ENCODE measurements around the gene TSPAN9. TPM values are rescaled to one million over a fixed set of nuclear protein-coding genes. Genes with fewer than 3 reads are reported as not detected.

The TSPAN9 gene
- total RNA-seq, 1 experiment from 2014 or later: 13.2 TPM

DNA sequence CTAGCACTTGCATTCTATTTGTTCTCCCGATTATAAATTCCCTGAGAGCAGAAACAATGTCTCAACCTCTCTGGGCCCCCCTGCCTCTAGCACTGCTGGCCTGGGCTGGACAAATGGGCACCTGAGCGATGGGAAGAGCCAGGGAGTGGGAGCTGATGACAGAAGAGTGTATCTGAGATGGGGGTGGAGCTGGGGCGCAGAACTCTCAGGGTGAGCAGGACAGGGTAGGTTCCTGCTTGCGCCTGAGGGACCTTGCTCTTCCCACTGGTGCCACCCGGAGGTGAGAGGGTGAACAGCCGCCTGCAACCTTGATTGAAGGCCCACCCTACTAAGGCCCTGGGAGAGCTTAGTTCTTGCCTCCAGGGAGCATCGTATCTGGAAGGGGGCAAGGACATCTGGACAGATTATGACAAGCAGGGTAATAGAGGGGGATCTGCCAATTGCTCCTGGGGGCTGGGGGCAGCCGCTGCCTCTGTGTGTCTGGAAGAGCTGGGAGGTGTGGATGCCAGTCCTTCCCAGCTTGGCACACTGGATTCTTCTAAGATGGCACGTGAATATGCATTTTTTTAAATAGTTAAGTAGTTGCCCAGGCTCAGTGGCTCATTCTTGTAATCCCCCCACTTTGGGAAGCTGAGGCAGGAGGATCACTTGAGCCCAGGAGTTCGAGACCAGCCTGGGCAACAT lies 43.0 kb upstream of the TSPAN9 start:
- peaks cover 3 to 13% of the 10 kb centered on the region in 2 experiments; a peak in 2 of 4 replicates for H3K36me3 ChIP-seq (ENCODE audit: control insufficient read depth in 1 of 2, insufficient read depth in 2 of 2, low read length in 2 of 2)
- peak; percentile 31 for DNase-seq (ENCODE audit: low read depth, low spot score)
- ChIA-PET CTCF (interaction anchor here (0.9 to 1.8 kb wide), 6 partner anchors 39 to 294 kb away, joined by 3 to 6 read pairs (median 4); no protein-coding TSS in a partner anchor), RAD21 (ENCODE audit: low non-redundant PET in 1 of 2, low total read pairs in 2 of 2, uncharacterized antibody in 2 of 2, unreplicated experiment in 2 of 2) (interaction anchor here (0.5 to 0.8 kb wide), 3 partner anchors 39 to 149 kb away, joined by 3 to 4 read pairs (median 3); no protein-coding TSS in a partner anchor), POLR2A (no interaction called here)
- BruUV-seq (replicated peaks): no TSS peak
- intact Hi-C loops (cut with micrococcal nuclease): loop anchor here (2.0 kb wide), 1 partner anchor 181 kb away; no protein-coding TSS in a partner anchor
- no peak overlapping the region; the same call in 1 of the 2 replicates for H3K27ac ChIP-seq (ENCODE audit: low read depth, low read length)
- ATAC-seq: peak; percentile 97
- TF ChIP-seq SIN3A (IDR thresholded peaks at IDR 0.05; ENCODE audit: low read depth) (no peak), EGR1 (IDR thresholded peaks at IDR 0.05; ENCODE audit: low read depth) (no peak), RAD21 (IDR thresholded peaks at IDR 0.05; ENCODE audit: low read depth) (peak; percentile 66)
- TF ChIP-seq, protein P1, sequence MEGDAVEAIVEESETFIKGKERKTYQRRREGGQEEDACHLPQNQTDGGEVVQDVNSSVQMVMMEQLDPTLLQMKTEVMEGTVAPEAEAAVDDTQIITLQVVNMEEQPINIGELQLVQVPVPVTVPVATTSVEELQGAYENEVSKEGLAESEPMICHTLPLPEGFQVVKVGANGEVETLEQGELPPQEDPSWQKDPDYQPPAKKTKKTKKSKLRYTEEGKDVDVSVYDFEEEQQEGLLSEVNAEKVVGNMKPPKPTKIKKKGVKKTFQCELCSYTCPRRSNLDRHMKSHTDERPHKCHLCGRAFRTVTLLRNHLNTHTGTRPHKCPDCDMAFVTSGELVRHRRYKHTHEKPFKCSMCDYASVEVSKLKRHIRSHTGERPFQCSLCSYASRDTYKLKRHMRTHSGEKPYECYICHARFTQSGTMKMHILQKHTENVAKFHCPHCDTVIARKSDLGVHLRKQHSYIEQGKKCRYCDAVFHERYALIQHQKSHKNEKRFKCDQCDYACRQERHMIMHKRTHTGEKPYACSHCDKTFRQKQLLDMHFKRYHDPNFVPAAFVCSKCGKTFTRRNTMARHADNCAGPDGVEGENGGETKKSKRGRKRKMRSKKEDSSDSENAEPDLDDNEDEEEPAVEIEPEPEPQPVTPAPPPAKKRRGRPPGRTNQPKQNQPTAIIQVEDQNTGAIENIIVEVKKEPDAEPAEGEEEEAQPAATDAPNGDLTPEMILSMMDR (IDR thresholded peaks at IDR 0.05 in 2 of 3, conservative IDR thresholded peaks at IDR 0.05 in 1 of 3; ENCODE audit: borderline replicate concordance in 1 of 3, insufficient read depth in 1 of 3, low read depth in 2 of 3, low read length in 2 of 3): peak; percentile 36 to 78 (median 75); a peak in 5 of 6 replicates
- no peak overlapping the region for H3K9ac ChIP-seq (ENCODE audit: low read length)
- H3K9me2 ChIP-seq (ENCODE audit: insufficient read depth): no peaks in the 10 kb centered on the region
- H3K9me3 ChIP-seq (ENCODE audit: control insufficient read depth in 1 of 2, insufficient read depth in 1 of 2, low read depth in 1 of 2, low read length in 2 of 2): no peaks in the 10 kb centered on the region
- no peaks in the 10 kb centered on the region for H3K79me2 ChIP-seq (ENCODE audit: insufficient read depth, low read length)
- no peak overlapping the region for H3K4me2 ChIP-seq (ENCODE audit: low read length)
- H3K4me1 ChIP-seq (ENCODE audit: control insufficient read depth in 1 of 2, insufficient read depth in 2 of 2, low read length in 2 of 2): peaks cover 0 to 4% of the 10 kb centered on the region in 2 experiments; a peak in 1 of 4 replicates
- no peaks in the 10 kb centered on the region for H3K27me3 ChIP-seq (ENCODE audit: insufficient read depth, low read length)
- no peak overlapping the region for H2AFZ ChIP-seq (ENCODE audit: low read depth, low read length, poor library complexity, severe bottlenecking)
- H3K4me3 ChIP-seq (replicated peaks in 1 of 2; ENCODE audit: low read depth in 1 of 2, low read length in 2 of 2): no peak overlapping the region
- H4K20me1 ChIP-seq (ENCODE audit: insufficient read depth): no peaks in the 10 kb centered on the region

DNA sequence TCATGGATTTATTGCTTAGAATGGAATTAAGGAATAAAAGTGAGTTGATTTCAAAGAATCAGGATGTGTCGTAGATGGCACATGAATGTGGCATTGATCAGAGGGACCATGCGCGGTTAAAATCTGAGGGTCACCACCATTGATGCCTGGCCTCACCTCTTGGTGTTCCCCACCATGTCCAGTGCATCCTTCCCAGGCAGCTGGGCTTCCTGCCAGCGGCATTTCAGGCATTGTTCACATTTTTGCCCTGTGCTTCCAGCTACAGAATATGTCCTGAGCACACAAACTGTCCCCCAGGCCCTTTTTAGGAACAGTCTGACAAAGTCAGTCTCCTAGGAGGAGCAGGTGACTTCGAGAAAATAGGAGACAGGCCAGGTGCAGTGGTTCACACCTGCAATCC lies 42.0 kb upstream of the TSPAN9 start:
- RAD21 ChIA-PET (ENCODE audit: low non-redundant PET in 1 of 2, low total read pairs in 2 of 2, uncharacterized antibody in 2 of 2, unreplicated experiment in 2 of 2): no interaction called here
- POLR2A ChIA-PET: no interaction called here
- Histone ChIP-seq H3K9me2 (ENCODE audit: insufficient read depth) (no peaks in the 10 kb centered on the region), H4K20me1 (ENCODE audit: insufficient read depth) (no peaks in the 10 kb centered on the region), H3K27me3 (ENCODE audit: insufficient read depth, low read length) (no peaks in the 10 kb centered on the region), H3K4me1 (ENCODE audit: control insufficient read depth in 1 of 2, insufficient read depth in 2 of 2, low read length in 2 of 2) (peaks cover 0 to 4% of the 10 kb centered on the region in 2 experiments; a peak in 1 of 4 replicates), H3K79me2 (ENCODE audit: insufficient read depth, low read length) (no peaks in the 10 kb centered on the region), H3K4me2 (ENCODE audit: low read length) (no peak overlapping the region), H2AFZ (ENCODE audit: low read depth, low read length, poor library complexity, severe bottlenecking) (no peak overlapping the region), H3K4me3 (replicated peaks in 1 of 2; ENCODE audit: low read depth in 1 of 2, low read length in 2 of 2) (no peak overlapping the region), H3K9ac (ENCODE audit: low read length) (no peak overlapping the region), H3K36me3 (ENCODE audit: control insufficient read depth in 1 of 2, insufficient read depth in 2 of 2, low read length in 2 of 2) (peaks cover 4 to 18% of the 10 kb centered on the region in 2 experiments; a peak in 2 of 4 replicates), H3K27ac (ENCODE audit: low read depth, low read length) (no peak overlapping the region), H3K9me3 (ENCODE audit: control insufficient read depth in 1 of 2, insufficient read depth in 1 of 2, low read depth in 1 of 2, low read length in 2 of 2) (no peaks in the 10 kb centered on the region)
- CTCF ChIA-PET: no interaction called here
- ATAC-seq: no peak
- intact Hi-C loops (cut with micrococcal nuclease): loop anchor here (2.0 kb wide), 1 partner anchor 182 kb away; no protein-coding TSS in a partner anchor
- no peak for DNase-seq (ENCODE audit: low read depth, low spot score)
- BruUV-seq (replicated peaks): no TSS peak
- TF ChIP-seq YY1 (IDR thresholded peaks at IDR 0.05; ENCODE audit: extremely low read depth, insufficient replicate concordance, low read depth, low read length): no peak
- TF ChIP-seq JUND (IDR thresholded peaks at IDR 0.05): no peak
- TF ChIP-seq SIN3A (IDR thresholded peaks at IDR 0.05; ENCODE audit: low read depth): no peak
- TF ChIP-seq EZH2 (IDR thresholded peaks at IDR 0.05): no peak
- TF ChIP-seq EZH2phosphoT487 (IDR thresholded peaks at IDR 0.05; ENCODE audit: borderline replicate concordance): no peak
- no peak for TF ChIP-seq REST (IDR thresholded peaks at IDR 0.05; ENCODE audit: low read depth)
- TF ChIP-seq, protein P1 (IDR thresholded peaks at IDR 0.05 in 2 of 3, conservative IDR thresholded peaks at IDR 0.05 in 1 of 3; ENCODE audit: borderline replicate concordance in 1 of 3, insufficient read depth in 1 of 3, low read depth in 2 of 3, low read length in 2 of 3): no peak

All from HCT116 (cell line).